K562 treated with DMSO at 1 percent for 4 hours (cell line): ENCODE measurements around the gene TSSC4. TPM values are rescaled to one million over a fixed set of nuclear protein-coding genes. Genes with fewer than 3 reads are reported as not detected.

Source experiments
- total RNA-seq: library from RNA; unstranded; fragments of 300-600 nt; gene quantifications from 2 replicates; pipeline ENCODE4 v1.2.3, GENCODE V29; 2022; ENCODE audit not compliant: insufficient read depth

Gene TSSC4
- total RNA-seq, result 36.3 and 43.1 TPM in 2 replicates

DNA sequence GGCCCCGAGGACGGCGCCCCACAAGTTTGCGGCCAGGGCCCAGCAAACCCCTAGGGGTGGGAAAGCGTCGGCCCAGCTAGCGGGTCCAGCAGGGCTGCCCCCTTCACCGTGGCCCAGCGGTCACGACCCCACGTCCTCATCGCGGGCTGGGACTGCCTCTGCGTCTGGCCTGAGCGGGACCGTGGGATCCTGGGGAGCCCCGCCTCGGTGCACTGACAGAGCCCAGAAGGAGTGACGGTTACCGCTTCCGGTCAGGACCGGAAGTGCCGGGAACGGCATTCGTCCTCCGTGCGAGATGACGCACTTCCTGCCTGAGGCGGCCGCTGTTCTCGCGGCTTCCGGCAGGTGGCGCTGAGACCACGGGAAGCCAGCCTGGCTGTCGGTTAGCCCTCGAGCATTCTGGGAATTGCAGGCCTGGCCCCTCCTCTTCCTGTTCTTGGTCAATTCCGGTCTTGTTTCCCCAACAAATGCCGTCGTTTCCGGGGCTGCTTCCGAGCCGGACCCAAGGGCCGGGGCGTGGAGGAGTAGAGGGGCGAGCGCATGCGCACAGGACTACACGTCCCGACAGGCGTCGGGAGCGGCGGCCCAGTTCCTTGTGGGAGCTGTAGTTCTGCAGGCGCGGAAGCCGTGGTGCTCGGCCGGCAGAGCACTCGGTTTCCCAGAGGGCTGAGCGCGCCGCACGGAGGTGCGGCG lies at the start of gene TSSC4:
TSSC4 (plus strand) TSS at position 682 of the 693 bp plus-strand sequence. CDS start 1,884 bp downstream, outside the sequence.

DNA sequence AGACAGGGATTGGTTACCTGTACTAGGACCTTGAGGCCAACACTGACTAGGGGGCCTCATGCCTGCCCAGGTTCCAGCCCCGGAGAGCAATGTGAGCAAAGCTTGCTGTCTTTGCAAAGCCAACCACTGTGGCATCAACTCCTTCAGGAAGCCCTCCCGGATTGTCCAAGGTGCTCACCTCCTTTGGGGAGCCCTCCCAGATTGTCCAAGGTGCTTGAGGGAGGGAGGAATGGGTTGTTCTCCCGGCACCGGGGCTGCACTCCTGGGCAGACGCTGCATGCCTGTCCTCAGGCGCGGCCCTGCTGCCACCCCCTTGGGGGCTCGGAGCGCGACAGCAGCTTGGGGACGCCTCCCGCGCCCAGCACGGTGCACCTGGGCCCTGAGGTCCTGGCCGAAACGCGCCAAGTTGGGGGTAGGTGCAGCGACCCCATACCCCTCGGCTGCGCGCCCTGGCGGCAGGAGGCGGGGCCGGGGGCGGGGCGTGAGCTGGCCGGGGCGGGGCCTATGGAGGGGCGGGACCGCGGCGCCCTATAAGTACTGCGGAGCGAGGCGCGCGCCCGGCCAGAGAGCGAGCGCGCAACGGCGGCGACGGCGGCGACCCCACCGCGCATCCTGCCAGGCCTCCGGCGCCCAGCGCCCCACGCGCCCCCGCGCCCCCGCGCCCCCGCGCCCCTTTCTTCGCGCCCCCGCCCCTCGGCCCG lies 23.6 kb upstream of the TSSC4 start, which contains the start of gene CD81:
CD81 (plus strand) TSS at position 560 of the 701 bp plus-strand sequence. CDS start 240 bp downstream, outside the sequence.

DNA sequence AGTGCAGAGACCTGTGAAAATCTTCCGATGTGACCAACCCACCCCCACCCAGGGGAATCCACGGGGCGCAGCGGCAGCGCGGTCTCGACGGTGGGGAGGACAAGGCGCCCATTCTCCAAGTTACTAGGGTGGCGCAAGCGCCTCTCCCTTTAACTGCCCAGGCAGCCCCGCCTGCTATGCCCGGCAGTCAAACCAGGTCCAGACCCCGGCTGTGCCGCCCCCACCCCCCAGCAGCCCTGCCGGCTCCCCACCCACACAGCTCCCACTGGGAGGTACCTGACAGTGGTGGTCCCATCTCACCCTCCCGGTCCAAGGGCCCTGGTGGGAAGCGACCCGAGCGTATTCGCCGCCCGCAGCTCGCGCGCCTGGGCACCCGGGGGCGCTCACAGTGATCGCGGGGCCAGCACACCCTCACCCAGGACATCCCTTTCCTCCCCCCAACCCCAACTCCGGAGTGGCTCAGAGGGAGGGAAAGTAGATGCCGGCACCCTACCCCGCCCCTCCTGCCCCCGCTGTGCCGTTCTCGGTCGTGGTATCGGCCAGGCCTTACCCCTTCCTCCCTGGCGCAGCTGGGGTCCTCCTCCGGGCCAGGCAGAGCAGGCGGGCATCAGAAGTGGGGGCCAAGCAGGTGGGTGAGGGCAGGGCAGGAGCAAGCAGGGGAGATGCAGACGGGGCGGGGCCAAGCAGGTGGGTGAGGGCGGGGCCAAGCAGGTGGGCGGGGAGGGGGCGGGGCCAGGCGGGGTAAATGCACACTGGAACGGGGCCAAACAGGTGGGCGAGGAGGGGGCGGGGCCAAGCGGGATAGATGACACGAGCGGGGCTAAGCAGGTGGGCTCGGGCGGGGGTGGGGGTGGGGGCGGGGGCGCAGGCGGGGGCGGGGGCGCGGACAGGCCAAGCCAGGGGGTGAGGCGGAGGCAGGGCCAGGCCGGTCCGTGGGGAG lies 43.6 kb downstream of the TSSC4 start, which contains the start of gene TRPM5:
TRPM5 (minus strand) TSS at position 634 of the 940 bp plus-strand sequence. CDS start 21,478 bp downstream, outside the sequence.

DNA sequence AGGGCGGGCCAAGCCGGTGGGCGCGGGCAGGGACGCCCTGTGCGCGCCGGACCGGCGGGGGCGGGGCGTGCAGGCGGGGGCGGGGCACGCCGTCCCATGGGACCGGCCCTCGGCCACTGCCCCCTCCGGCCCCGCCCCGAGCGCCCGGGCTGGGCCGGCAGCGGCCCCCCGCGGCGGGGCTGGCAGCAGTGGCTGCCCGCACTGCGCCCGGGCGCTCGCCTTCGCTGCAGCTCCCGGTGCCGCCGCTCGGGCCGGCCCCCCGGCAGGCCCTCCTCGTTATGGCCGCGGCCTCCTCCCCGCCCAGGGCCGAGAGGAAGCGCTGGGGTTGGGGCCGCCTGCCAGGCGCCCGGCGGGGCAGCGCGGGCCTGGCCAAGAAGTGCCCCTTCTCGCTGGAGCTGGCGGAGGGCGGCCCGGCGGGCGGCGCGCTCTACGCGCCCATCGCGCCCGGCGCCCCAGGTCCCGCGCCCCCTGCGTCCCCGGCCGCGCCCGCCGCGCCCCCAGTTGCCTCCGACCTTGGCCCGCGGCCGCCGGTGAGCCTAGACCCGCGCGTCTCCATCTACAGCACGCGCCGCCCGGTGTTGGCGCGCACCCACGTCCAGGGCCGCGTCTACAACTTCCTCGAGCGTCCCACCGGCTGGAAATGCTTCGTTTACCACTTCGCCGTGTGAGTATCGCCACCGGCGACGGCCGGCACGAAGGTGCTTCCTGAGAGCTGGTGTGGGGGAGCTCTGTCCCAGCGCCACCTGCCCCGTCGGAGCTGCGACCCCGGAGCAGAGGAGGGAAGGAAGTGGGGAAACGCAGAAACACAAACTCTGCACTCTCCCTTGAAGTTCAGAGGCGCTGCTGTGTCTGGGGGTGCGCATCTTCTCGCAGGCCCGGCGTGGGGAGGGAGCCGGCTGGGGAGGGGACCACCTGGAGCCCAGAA lies 44.5 kb downstream of the TSSC4 start, which contains the start of gene KCNQ1:
KCNQ1 (plus strand) TSS at position 188 of the 925 bp plus-strand sequence; CDS start at position 279, 91 bp downstream.

Other genes starting within 250 kb of the TSSC4 start
- gene INS, start 239.5 kb upstream of the TSSC4 start, total RNA-seq, result not detected in 2 replicates
- not detected in 2 replicates for gene TH, start 228.9 kb upstream of the TSSC4 start, total RNA-seq
- not detected in 2 replicates for gene ASCL2, start 130.2 kb upstream of the TSSC4 start, total RNA-seq
- 1.1 TPM in 2 replicates for gene C11orf21, start 98.8 kb upstream of the TSSC4 start, total RNA-seq
- gene TSPAN32, start 98.7 kb upstream of the TSSC4 start, total RNA-seq, result 2.7 and 3.3 TPM in 2 replicates
- gene CD81, start 23.4 kb upstream of the TSSC4 start, total RNA-seq, result 169 and 186 TPM in 2 replicates
- not detected in 2 replicates for gene TRPM5, start 43.8 kb downstream of the TSSC4 start, total RNA-seq
- gene KCNQ1, start 44.3 kb downstream of the TSSC4 start, total RNA-seq, result not detected in 2 replicates